IPS-18c (cell line): Measurements from ENCODE around the gene NFE2L2.
"Not testable (repeated sequence)": the region's sequence is repeated elsewhere in the genome, so short reads cannot be mapped to it uniquely, and the experiment has no call there.

Source experiments
- H3K4me3 ChIP-seq: 2 replicates; pipeline ENCODE4 v1.7.0; 2013; ENCODE audit warnings: low read depth, mild to moderate bottlenecking, low read length, moderate library complexity; ENCODE audit not compliant: insufficient read depth
- H3K9me3 ChIP-seq: one replicate; pipeline ENCODE4 v1.6.1; 2013; ENCODE audit warnings: mild to moderate bottlenecking, low read length, moderate library complexity; ENCODE audit not compliant: control insufficient read depth, insufficient read depth

The NFE2L2 gene

DNA sequence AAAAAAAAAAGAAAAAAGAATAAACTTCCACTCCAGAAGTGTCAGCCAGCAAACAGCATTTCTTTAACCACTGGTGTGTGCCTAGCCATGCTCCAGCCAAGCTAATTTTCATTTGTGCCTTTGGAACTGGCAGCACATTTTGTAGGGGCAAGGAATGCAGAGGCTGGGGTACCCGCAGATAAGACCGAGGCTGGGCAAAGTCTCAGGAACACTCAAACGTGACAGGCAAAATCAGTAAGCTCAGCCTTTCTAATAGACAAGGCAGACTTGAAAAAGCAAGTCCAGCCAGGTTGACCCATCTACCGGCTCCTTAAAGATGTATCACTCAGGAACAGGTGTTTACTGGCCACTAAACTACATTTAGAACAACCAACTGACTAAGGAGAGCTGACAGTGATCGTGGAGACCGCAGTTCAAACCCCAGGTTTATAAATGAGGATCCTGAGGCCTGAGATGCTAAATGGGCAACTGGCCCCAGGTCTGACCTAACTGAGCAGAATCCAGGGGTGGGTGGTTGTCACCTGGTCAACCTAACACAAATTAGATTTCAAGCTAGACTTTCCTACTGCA is 16.7 kb downstream of the NFE2L2 start:
- no peaks in the 10 kb centered on the region for H3K9me3 ChIP-seq
- no peak overlapping the region for H3K4me3 ChIP-seq

DNA sequence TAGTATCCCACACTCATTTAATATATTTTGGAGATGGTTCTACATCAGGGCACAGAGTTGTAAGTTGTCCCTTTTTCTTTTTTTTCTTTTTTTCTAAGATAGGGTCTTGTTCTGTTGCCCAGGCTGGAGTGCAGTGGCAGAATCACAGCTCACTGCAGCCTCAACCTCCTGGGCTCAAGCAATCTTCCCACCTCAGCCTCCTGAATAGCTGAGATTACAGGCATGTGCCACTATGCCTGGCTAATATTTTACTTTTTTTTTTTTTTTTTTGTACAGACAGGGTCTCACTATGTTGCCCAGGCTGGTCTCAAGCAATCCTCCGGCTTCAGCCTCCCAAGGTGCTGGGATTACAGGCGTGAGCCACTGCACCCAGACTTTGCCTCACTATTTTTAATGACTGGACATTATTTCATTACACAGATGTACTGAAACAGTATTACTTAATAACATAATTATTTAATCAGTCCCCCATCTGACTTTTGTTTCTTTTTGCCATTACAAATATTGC is 17.9 kb downstream of the NFE2L2 start:
- not testable (repeated sequence) for H3K9me3 ChIP-seq, H3K4me3 ChIP-seq

DNA sequence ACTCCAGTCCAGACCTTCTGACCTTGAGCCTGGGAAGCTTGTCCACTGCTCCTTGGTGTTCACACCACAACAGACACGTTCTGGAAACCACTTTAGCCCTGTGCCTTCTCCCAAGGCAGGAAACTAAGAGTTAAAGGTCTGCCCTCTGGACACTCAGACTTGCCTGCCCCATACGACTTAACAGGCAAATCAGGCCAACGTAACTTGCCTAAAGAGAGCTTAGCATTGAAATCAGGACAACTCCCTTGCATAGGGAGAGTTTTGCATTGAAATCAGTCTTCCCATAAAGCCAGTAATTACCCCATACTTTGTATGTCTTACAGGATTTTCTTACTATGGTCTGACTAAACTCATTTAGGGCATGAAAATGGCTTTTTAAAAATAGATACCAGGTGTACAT is 18.5 kb downstream of the NFE2L2 start:
- H3K9me3 ChIP-seq, result no peaks in the 10 kb centered on the region
- no peak overlapping the region for H3K4me3 ChIP-seq

DNA sequence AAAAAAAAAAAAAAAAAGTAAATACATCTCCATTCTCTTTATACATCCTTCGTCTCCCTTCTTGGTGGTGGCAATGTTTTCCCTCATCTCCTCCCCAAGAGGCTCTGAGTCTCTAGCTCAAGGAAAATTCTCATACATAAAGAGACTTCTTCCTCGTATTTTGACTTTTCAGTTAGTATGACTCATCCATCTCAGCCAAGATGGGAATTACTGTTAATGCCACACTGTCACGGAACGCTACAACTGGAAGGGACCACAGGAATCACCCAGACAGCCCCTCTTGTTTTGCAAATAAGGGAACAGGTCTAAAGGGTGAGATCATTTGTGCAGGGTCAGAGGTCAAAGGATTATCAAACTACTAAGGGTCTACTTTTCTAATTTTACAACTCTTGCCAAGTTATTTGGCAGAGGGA is 19.5 kb downstream of the NFE2L2 start:
- Histone ChIP-seq H3K4me3 (no peak overlapping the region), H3K9me3 (no peaks in the 10 kb centered on the region)

DNA sequence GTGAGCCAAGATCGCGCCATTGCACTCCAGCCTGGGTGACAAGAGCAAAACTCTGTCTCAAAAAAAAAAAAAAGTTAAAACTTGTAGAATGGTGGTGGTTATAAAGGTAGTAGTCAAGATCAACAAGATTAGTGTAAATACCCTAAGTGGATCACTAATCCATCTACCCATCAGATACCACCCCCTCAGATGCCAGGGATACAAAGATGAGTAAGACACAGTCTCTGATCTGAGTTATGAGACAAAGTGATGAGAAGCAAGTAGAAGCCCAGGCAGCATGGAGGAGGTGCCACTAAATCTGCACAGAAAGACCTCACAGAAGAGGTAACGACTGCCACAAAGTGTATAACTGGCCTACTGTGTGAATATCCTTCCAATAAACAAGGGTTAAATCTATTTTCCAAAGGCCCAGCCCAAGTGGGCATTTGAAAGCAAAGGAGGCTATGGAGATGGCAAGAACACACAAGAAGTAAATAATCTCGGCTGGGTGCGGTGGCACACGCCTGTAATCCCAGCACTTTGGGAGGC is 20.2 kb downstream of the NFE2L2 start:
- Histone ChIP-seq H3K4me3 (no peak overlapping the region), H3K9me3 (no peaks in the 10 kb centered on the region)

DNA sequence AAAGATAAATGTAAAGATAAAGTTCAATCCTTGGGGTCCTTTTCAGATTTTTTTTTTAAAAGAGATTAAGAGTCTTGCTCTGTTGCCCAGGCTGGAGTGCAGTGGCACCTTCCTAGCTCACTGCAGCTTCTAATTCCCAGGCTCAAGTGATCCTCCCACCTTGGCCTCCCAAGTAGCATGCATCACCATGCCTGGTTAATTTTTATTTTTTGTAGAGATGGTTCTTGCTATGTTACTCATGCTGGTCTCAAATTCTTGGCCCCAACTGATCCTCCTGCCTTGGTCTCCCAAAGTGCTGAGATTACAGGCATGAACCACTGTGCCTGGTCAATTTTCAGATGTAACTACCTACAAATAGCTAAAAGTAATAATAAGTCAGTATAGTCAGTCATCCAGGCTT is 21.1 kb downstream of the NFE2L2 start:
- Histone ChIP-seq H3K9me3 (no peaks in the 10 kb centered on the region), H3K4me3 (no peak overlapping the region)

DNA sequence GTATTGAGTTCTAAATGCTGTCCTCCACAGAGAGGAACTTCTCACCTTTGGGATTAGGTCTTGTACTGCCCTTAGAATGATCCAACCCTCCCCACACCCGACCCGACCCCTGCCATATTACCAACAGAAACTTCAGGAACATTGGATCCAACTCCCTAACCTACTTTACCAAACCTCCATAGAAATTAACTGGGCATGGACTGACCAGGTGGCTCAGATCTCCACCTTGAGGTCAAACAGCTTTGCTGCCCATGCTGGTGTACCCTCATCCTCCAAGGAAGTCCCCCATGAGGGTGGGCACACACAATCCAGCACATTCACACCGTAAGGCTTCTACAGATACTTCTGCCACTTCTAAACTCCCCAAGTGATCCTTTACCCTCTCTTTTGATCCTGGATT is 21.5 kb downstream of the NFE2L2 start:
- no peaks in the 10 kb centered on the region for H3K9me3 ChIP-seq
- no peak overlapping the region for H3K4me3 ChIP-seq

DNA sequence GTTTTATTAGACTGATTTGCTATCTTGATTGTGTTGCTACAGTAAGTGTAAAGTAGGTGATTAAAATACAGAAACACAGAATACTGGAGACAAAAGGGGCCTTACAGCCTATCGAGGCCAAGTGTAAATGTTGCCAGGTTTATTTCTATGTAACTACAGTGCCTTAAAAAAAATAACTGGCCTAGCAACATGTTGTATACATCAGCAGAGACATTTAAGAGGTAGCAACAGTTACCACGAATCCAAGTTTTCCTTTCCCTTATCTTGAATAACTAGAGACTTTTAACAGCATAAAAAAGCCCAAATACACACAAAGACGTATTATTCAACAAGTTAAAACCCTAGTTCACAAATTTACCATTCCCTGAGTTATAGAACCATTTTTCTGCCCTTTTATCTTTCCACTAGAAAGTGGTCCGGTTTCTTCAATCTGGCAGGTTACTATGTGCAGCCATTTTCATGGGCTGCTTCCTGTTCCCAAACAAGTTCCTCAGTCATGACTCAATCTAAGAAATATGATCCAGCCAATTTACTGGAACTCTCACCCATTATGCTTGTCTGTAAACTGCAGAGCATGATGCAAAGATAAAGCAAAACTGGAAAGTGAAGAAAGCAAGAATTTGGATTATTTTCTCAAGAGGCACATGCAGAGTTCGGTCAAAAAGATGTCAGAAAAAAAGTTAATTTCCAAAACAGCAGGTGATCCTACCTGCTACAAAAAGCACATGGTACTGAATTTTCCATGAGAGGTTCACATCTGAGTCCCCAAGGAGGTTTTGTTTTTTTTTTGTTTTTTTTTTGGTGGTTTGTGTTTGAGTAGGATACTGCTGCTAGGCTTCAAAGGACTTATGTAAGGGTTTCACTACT is 22.2 kb downstream of the NFE2L2 start:
- Histone ChIP-seq H3K9me3 (no peaks in the 10 kb centered on the region), H3K4me3 (no peak overlapping the region)

DNA sequence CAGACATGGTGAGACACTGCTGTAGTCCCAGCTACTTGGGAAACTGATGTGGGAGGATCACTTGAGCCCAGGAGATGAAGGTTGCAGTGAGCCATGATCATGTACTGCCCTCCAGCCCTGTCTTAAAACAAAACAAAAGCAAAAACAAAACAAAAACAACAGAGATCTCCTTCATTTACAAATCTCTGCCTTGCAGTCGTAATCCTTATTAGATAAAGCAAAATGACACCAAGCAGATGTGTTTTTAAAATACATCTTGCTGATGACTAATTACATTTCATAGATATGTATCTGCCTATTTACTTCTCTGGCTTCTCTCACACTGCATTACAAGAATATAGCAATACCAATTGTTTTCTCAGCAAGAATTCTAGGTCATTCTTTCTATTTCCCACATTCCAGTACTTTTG is 22.8 kb downstream of the NFE2L2 start:
- H3K4me3 ChIP-seq, result no peak overlapping the region
- H3K9me3 ChIP-seq, result no peaks in the 10 kb centered on the region

DNA sequence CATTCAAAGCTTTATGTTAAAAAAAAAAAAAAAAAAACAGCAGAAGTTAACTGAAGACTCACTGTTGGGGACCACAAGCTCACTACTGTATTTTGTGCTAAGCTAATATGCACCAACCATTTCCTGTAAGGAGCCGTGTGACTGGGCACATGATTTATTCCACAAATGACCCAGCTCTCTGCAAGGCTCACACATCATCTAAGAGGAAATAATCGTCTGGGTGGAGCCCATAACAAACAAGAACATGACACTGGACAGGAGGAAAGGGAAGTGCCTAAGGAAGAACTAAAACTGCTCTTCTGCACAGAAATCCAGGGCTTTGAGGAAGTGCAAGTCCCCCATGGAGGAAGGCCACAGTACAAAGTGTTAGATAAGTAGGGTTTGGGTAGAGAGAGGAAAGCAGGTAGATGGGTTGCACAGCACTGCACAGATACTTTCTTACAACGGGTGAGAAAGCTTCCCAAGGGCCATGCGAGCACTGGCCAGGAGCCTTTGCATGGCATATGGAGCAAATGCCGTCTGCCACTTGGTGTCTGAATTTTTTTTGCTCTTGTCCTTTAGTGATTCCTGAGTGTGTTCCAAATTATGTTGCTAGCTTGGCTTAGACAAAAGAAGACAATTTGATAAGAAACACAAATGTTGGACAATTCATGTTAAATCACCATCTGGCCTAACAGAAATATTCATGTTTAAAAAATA is 24.4 kb downstream of the NFE2L2 start:
- Histone ChIP-seq H3K4me3 (no peak overlapping the region), H3K9me3 (no peaks in the 10 kb centered on the region)

DNA sequence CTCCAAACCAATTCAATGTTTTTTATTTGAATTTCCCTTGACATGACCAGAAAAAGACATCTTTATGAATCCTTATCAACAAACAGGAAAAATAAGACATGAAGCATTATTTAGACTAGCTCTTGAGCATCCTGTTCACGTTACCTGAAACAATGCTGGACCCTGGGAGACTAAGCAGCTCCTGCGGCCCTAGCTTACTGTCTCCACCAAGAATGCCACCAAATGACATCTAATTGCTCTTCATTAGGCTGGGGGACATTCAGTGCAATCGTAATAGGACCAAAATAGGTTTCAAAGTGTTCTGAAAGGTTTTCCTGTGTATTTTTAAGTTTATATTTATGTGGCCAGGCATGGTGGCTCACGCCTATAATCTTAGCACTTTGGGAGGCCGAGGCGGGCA is 25.5 kb downstream of the NFE2L2 start:
- Histone ChIP-seq H3K9me3 (no peaks in the 10 kb centered on the region), H3K4me3 (no peak overlapping the region)

DNA sequence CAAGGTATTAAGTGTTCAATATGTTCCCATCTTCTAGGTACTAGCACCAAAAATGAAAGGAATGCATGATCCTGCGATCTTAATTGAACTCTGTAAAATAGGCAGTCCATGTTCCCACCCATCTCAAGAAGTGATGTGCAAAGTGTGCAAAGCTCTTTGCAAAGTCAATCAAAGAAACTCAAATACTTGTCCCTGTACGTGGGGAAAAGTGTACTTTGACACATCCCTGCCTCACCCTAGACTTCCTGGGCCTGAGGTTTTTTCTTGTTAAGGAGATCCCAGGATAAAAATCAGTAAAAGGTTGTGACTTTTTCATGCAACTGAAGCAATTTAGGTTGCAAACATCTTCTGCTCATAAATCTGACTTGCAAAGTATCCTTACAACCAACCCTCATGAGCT is 26.6 kb downstream of the NFE2L2 start:
- Histone ChIP-seq H3K9me3 (no peaks in the 10 kb centered on the region), H3K4me3 (no peak overlapping the region)

DNA sequence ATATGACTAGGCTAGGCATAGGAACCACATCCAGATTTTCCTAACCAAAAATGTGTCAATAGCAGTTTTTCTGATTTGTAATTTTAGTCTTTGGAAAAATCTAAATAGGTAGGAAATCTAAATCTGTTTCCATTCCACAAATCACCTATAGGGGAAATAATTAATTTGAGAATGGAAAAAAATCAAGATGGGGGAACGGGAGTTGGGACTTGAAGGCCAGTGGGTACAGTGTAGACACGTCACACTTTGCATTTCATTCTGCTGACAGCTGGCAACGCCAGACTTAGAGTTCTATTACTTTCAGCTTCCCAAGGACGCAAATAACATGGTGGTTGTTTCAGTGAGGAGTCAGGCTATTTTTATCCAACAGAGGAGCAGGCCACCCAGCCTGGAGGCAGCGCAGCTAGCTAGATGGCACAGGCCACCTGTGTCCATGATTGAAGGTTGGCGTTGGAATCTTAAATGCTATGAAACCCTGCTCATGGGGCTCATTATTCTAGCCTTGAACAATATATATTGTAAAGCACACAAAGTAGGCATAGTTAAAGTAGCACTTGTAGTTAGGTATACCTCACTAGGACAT is 28.6 kb downstream of the NFE2L2 start:
- H3K4me3 ChIP-seq, result no peak overlapping the region
- no peaks in the 10 kb centered on the region for H3K9me3 ChIP-seq

DNA sequence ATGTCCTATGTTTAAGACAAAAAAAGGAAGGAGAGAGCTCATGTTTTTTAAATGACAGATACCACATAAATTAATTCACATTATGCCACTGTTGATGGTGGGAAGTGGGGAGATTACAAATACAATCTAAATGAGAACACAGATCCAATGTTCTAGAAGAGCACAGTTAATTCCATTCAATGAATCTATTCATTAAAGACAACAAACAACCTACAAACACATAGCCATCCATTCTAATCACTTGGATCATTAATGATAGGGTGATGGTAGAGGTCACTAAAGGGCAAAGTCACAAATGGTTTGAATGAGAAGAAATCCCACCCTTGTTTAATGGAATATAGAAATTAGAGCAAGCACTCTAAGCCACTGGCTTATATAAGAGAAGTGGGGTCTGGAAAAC is 30.3 kb downstream of the NFE2L2 start:
- Histone ChIP-seq H3K9me3 (no peaks in the 10 kb centered on the region), H3K4me3 (no peak overlapping the region)

DNA sequence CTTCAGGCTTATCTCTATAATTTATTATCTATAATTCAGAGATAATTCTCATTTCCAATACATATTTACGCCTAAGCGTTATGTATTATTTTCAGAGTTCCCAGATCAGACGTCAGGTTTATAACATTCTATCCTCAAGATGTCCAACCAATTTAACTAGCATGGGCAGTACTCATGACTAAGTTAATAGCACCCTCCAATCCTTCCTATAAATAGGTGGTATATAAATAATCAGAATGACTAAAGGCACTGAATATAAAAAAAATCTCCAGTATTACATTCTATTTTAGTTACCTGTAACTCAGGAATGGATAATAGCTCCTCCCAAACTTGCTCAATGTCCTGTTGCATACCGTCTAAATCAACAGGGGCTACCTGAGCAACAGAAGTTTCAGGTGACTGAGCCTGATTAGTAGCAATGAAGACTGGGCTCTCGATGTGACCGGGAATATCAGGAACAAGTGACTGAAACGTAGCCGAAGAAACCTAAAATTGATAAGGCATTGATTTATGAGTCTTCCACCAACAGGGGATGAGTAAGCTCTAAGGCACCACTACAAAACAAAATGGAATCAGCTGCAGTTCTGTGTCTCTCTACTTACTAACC is 32.3 kb downstream of the NFE2L2 start:
- Histone ChIP-seq H3K9me3 (no peaks in the 10 kb centered on the region), H3K4me3 (no peak overlapping the region)

DNA sequence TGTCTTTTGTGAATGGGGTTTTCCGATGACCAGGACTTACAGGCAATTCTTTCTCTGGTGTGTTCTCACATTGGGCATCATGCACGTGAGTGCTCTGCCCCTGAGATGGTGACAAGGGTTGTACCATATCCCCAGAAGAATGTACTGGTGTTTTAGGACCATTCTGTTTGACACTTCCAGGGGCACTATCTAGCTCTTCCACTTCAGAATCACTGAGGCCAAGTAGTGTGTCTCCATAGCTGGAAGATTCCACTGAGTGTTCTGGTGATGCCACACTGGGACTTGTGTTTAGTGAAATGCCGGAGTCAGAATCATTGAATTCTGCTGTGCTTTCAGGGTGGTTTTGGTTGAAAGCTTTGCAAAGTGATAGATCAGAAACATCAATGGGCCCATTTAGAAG is 33.3 kb downstream of the NFE2L2 start:
- no peak overlapping the region for H3K4me3 ChIP-seq
- H3K9me3 ChIP-seq, result no peaks in the 10 kb centered on the region
